Lower leg skin (tissue), 4 donors: Measurements from ENCODE around the gene TMEM181. TPM values are rescaled to one million over a fixed set of nuclear protein-coding genes. Genes with fewer than 3 reads are reported as not detected.

ENCODE experiments used
- DNase-seq, 2 donors: peaks; one replicate each; pipeline ENCODE4 v3.0.0-alpha.2; 2019; ENCODE audit warnings: low spot score in 2 of 2
- H3K4me3 ChIP-seq: fragments of 200-600 bp; sonication (generic); 2 replicates; pipeline ENCODE4 v1.5.1; 2017; ENCODE audit warnings: mild to moderate bottlenecking, low read depth; ENCODE audit not compliant: poor library complexity, severe bottlenecking
- POLR2A ChIP-seq, 2 donors: fragments of 450-650 bp; IDR thresholded peaks; one replicate each; pipeline ENCODE4 v1.6.1; 2016 to 2017; ENCODE audit warnings: antibody characterized with exemption in 2 of 2, mild to moderate bottlenecking in 1 of 2, moderate library complexity in 1 of 2
- WGBS, 2 donors: methylation state at CpG; one replicate each; pipeline ENCODE4 v1.1.5; 2018; 5-methylcytosine and 5-hydroxymethylcytosine counted together
- intact Hi-C: fragments of 100-400 bp; cut with DNase I; formaldehyde crosslinking; loops from one replicate; pipeline ENCODE4 v1.15.0; 2023; ENCODE audit warnings: low total_unique reads
- total RNA-seq, 4 donors: library from RNA; depleted of rRNA; stranded (reverse); fragments of >200 nt; gene quantifications; one replicate each; pipeline ENCODE4 v1.1.0, GENCODE V29; 2016
- TF ChIP-seq, protein P1 (sequence below), 3 donors: fragments of 450-650 bp; IDR thresholded peaks; one replicate each; pipeline ENCODE4 v1.5.1; 2016; ENCODE audit warnings: antibody characterized with exemption in 3 of 3, mild to moderate bottlenecking in 3 of 3, moderate library complexity in 2 of 3

The TMEM181 gene, protein sequence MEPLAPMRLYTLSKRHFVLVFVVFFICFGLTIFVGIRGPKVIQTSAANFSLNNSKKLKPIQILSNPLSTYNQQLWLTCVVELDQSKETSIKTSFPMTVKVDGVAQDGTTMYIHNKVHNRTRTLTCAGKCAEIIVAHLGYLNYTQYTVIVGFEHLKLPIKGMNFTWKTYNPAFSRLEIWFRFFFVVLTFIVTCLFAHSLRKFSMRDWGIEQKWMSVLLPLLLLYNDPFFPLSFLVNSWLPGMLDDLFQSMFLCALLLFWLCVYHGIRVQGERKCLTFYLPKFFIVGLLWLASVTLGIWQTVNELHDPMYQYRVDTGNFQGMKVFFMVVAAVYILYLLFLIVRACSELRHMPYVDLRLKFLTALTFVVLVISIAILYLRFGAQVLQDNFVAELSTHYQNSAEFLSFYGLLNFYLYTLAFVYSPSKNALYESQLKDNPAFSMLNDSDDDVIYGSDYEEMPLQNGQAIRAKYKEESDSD
- 10 to 100 TPM; 12.8 to 20.8 (median 17.2) TPM for total RNA-seq

DNA sequence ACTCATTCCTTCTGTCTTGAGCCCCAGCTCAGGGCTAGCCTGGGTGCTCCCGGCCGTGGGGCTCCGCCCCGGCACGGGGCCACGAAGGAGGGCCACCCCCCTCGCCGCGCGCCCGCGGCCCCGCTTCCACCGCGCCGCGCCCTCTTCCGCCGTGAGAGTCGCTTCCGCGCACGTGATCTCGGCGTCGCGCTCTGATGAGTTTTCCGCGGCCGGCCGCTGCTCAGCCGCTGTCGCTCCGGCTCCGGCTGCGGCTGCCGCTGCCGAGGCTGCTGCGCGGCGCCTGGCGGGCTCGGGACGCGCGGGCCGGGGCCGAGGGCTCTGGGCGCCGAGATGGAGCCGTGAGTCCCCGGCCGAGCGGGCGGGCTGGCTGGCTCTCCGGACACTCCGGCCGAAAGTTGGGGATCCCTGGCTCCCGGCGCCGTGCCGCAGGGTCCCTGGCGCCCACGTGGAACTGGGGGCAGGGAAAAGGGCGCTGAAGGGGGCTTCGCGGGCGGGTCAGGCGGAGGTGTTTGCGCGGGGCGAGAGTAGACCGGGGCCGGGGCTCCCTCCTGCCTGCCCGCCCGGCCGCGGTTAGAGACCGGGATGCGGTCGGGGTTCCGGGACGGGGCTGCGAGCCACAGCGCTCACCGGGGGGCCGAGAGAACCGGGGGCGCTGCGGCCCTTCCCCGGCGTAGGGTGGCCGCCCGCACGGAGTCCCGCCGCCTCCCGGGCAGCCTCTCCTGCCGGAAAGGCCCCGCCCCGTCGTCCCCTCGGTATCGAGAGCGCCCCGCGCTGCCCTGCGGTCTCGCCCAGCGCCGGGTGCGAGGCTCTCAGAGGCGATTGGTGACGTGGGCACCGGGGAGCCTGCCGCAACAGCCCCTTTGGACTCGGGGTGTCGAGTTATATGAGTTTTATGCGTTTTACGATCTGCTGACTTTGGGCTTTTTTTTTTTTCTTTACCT, at the start of gene TMEM181:
Gene TMEM181, plus strand, starts transcription at position 197 of the 941 bp plus-strand sequence. Its CDS starts 134 bp downstream, at position 331.
- TF ChIP-seq, protein P1, sequence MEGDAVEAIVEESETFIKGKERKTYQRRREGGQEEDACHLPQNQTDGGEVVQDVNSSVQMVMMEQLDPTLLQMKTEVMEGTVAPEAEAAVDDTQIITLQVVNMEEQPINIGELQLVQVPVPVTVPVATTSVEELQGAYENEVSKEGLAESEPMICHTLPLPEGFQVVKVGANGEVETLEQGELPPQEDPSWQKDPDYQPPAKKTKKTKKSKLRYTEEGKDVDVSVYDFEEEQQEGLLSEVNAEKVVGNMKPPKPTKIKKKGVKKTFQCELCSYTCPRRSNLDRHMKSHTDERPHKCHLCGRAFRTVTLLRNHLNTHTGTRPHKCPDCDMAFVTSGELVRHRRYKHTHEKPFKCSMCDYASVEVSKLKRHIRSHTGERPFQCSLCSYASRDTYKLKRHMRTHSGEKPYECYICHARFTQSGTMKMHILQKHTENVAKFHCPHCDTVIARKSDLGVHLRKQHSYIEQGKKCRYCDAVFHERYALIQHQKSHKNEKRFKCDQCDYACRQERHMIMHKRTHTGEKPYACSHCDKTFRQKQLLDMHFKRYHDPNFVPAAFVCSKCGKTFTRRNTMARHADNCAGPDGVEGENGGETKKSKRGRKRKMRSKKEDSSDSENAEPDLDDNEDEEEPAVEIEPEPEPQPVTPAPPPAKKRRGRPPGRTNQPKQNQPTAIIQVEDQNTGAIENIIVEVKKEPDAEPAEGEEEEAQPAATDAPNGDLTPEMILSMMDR (IDR thresholded peaks at IDR 0.05), result no peak
- TF ChIP-seq POLR2A (IDR thresholded peaks at IDR 0.05), result no peak
- intact Hi-C loops, result no loop called here
- peak; percentile 76 to 96 for DNase-seq
- peak within 1 kb of the TSS; percentile 89 for H3K4me3 ChIP-seq
- 1% methylated on average over 30 to 35 of the region's 120 CpGs for WGBS, 2 donors

DNA sequence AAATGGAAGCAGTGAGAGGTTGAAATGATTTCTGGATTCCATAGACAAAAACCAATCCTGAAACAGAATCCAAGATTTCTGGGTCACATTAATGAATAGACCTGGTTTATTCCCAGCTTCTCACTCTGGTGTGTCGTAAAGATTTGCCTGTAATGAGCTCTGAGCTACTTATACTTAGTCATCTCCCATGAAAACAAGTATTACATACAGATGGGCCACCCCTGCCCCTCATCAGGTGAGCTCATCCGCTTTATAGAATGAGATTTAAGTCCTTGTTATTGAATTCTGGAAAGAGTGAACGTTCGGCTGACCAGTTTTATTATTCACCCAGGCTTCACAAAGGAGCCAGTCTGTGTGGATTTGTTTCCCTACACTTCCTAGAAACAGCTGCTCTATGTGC, 47.1 kb upstream of the TMEM181 start:
- no peak for TF ChIP-seq POLR2A (IDR thresholded peaks at IDR 0.05)
- 83 to 85% methylated on average over 4 of the region's 4 CpGs for WGBS, 2 donors
- DNase-seq, result no peak
- intact Hi-C loops, result no loop called here
- H3K4me3 ChIP-seq, result no peak overlapping the region

DNA sequence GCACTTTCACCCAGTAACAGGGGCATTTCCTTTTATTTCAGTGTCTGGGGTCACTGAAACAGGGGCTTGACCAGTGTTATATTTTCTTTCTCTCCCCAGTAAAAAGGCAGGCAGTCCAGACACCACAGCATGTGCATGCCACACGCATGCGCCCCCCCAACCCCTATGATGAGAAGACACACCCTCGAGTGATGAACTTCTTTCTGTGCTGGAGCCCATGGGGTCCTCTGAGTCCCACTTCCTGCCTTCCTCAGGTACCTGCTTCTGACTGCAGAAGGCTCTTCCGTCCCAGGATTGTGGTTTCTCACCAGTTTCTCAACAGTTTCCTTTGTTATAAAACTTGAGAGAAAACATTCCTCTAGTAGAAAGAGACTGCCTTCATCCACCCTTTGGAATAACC, 45.7 kb upstream of the TMEM181 start:
- WGBS, 2 donors, result 74 to 80% methylated on average over 4 of the region's 4 CpGs
- no peak for DNase-seq
- TF ChIP-seq, protein P1 (IDR thresholded peaks at IDR 0.05), result no peak
- intact Hi-C loops, result no loop called here
- no peak overlapping the region for H3K4me3 ChIP-seq

DNA sequence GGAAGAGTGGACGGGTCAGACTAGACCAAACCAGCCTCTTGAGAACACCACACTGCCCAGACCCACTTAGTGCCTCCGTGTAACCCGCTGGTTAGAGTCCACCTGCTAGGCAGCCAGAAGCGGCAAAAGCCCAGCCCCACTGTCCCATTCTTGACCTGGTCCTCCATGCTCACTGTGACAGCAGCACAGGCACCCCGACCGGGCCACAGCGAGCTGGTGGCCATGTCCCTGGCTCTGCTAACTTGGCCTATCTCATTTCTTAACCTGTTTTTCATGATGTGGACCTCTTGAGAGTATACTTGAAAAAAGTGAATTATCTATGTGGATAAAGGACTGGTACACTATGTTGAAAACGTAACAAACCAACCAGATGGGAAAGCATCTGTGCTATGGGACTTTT, 44.9 kb upstream of the TMEM181 start:
- 89 to 97% methylated on average over 8 of the region's 8 CpGs for WGBS, 2 donors
- intact Hi-C loops, result no loop called here
- no peak for TF ChIP-seq POLR2A (IDR thresholded peaks at IDR 0.05)
- TF ChIP-seq, protein P1 (IDR thresholded peaks at IDR 0.05), result no peak
- no peak overlapping the region for H3K4me3 ChIP-seq
- DNase-seq, result no peak

DNA sequence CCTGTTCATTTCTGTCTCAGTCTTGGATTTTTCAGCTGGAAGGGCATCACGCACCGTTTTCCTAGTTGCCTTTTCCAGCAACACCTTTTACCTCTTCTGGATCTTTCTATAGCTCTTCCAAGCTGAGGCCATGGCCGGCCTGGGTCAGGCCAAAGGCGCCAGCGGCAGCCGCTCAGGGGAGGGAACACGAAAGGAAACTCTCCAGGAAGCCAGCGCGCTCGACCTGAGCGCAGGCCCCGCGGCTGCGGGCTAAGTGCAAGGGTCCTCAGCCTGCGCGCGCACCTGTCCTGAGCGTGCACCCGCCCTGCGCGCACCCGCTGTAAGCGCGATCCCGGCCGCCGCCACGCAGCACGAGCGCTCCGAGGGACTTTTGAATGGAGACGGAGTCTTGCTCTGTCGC, 43.8 kb upstream of the TMEM181 start:
- WGBS, 2 donors, result 26 to 30% methylated on average over 30 to 33 of the region's 33 CpGs
- TF ChIP-seq, protein P1 (IDR thresholded peaks at IDR 0.05), result no peak
- TF ChIP-seq POLR2A (IDR thresholded peaks at IDR 0.05), result no peak
- no peak overlapping the region for H3K4me3 ChIP-seq
- intact Hi-C loops, result no loop called here
- DNase-seq, result no peak

DNA sequence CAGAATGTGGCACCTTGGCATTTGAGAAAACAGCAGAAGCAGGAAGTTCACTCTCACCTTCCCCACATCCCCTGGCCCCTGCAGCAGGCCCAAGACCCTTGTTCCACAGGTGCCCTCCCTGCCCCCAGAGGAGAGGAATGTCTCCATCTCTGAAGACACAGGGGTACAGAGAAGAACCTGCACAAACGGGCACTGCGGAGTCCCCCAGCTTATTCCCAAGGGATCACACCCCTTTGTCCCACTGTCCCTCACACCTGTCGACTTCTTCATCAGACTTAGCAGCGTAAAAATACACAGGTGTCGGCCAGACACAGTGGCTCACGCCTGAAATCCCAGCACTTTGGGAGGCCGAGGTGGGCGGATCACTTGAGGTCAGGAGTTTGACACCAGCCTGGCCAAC, 42.9 kb upstream of the TMEM181 start:
- H3K4me3 ChIP-seq, result no peak overlapping the region
- WGBS, 2 donors, result 89 to 90% methylated on average over 8 of the region's 8 CpGs
- intact Hi-C loops, result no loop called here
- TF ChIP-seq POLR2A (IDR thresholded peaks at IDR 0.05), result no peak
- TF ChIP-seq, protein P1 (IDR thresholded peaks at IDR 0.05), result no peak
- DNase-seq, result no peak
